GM21825 (cell line): Measurements from ENCODE around the gene PELO.

ENCODE experiments used
- ATAC-seq: cut with Tn5 transposase; IDR thresholded peaks from one replicate; pipeline ENCODE4 v1.9.1; 2021; ENCODE audit warnings: mild to moderate bottlenecking, moderate library complexity; ENCODE audit not compliant: unreplicated experiment

Gene PELO

DNA sequence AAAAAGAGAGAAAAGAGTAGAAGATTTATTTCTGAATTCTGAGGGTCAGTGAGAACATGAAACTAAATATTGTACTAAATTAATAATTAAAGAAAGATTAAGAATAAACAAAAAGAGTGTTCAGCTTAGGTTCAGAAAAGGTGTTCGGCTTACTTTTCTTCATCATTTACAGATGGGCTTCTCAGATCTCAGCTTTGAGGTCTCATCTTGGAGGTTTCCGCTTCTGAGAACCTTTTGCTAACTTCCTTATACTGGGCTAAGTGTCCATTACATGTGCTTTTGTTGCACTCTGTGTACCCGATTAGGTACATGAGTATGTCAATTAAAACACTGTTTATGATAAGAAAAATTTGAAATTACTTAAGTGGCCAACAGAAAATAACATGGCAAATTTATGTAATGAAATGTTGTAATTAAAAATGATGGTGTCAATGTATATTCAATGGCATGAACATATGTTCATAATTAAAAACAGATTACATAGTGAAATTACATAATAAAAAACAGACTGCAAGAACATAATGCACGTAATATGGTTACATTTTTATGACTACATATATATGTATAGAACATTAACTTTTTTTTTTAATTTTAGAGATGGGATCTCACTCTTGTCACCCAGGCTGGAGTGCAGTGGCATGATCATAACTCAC lies 17.3 kb upstream of the PELO start:
- no peak for ATAC-seq

GRCh38 chr5:52771343-52772039 lies 16.2 kb upstream of the PELO start:
- peak; percentile 95 for ATAC-seq

DNA sequence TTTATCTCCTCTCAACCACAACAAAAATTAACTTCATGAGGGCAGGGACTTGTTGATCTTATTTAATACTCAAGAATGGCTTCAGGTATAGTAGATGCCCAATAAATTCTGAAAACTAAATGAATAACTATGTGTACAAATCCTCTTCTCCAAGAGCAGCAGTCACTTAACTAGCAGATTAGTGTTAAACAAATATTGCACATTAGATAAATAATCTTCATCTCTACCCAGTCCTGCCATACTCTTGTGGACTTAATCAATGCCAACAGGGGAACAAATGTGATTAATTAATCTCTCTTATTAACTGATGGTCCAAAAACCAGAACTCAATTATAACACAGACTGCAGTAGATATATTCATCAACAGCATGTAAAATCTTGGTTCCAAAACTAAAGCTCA lies 15.0 kb upstream of the PELO start:
- no peak for ATAC-seq

DNA sequence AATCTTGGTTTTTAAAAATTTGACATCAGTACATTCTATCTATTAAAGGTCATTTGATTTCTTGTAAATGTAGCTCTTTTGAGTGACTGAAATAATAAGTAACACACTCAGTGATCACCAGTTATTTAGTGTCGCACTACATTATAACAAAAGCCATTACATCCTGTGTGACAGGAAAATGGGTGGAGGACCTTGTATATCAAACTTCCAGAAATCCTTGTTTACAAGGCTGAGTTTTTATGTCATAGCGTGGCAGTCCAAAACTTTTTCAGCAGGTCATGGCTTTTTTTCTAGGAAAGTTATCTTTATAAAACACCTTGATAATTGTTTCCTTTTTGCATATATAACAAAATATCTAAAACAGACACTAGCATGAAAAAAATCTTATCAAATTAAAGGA lies 14.4 kb upstream of the PELO start:
- ATAC-seq, result no peak

DNA sequence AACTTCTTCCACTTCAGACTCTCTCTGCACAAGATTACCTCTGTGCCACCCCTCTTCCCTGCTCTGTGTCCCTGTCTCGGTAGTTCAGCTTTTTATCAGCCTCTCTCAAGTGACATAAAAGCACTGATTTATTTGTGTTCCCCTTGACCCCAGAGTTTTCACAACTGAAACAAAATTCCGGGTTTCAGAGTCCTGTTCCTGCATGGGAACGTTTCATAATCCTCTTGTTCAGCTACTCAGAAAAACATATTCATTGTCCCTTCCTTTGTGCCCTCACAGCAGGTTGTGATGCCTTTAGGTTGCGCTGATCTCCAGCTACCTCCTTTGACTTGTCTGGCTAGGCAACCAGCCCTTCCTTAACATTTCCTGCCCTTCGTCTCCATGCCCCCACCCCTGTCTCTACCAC lies 13.7 kb upstream of the PELO start:
- ATAC-seq, result no peak

DNA sequence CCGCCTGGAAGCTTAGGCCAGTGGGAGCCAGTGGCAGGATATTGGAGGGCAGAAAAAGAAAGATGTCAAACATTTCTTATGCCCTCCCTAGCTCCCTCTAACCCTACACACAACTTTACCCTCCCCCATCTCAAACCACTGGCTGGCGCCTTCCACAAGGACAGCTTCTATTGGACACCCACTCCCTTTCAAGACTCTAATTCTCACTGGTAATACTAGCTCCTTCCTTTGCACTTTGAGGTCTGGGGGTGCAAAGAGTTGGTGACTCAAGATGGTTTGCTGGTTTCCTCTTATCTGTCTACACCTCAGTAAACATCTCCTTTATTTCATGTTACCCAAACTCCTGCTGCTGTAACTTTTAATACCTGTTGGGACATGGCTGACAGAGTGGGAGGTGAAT lies 11.6 kb upstream of the PELO start:
- no peak for ATAC-seq

GRCh38 chr5:52777186-52777585 lies 10.5 kb upstream of the PELO start:
- ATAC-seq, result no peak

DNA sequence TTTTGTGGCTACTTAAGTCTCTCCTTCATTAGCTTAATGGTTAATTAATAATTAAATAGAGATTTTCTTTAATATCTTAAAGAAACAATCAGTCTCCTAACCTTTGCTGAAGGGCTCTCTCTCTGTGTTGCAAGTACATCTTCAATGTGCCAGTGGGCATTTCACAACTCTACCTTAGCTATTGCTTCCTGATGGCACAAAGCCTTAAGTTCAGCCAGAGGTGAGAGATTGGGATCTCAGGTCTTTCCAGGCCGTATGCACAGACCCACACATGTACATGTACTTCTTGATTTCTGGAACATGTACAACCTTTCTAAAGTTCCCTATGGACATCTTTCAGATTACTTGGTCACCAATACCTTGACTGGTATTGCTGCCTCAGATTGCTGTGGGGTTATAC lies 8.9 kb upstream of the PELO start:
- no peak for ATAC-seq

- no peak for ATAC-seq
These were observed 8.5 kb upstream of the PELO start for GRCh38 chr5:52779213-52779612.

- no peak for ATAC-seq
These were observed 4.3 kb upstream of the PELO start for GRCh38 chr5:52783226-52783959.

- no peak for ATAC-seq
These were observed 3.0 kb upstream of the PELO start for GRCh38 chr5:52784737-52785136.

GRCh38 chr5:52786391-52786790 lies 1.3 kb upstream of the PELO start:
- ATAC-seq, result no peak

GRCh38 chr5:52786949-52787599 lies 642 bp upstream of the PELO start:
- no peak for ATAC-seq

DNA sequence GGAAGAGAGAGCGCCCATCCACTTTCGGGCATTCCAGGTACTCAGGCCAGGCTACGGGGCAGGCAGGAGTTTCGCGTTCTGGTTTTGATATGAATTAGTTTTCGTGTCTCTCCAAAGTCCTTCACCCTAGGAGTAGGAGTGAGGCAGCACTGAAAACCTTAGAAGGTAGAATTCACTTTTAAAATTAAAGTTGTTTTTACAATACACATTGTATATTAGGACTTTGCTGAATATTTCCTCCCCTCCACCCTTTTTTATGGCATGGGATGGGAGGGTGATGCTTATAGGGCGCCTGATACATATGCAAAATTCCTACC lies 747 bp downstream of the PELO start:
- ATAC-seq, result no peak

DNA sequence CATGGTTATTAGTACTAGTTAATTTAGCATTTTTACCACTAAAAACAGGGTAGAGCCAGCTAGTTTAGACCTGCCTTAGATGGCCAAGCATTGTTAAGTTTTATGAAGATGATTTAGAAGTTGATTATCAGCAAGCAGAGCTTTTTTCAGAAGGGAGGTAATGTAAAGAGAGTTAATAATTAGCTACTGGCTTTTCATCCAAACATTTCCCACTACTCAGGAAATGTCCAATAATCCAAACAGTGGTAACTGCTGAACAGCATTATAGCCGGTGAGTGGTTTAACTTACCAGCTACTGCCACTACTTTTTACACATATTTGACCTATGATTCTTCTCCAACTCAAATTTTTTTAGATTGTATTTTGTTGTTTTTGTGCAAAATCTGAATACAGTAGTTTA lies 1.7 kb downstream of the PELO start:
- ATAC-seq, result no peak

DNA sequence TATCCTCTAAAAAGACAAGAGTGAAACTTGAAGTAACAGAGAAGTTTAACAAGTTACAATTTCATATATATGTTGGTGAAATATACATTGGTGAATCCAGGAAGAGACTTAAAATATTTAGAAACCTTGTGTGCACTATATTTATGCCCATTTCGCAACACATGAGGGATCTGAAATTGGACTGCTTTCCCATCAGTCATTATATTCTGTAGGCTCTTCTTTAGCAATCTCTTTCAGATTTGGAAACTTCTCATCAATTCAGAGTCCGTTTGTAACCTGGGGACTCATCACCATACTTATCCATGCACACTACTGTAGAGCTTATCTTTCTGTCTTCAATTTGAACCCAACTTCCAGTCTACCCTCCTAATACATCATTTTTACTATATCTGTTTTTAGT lies 2.1 kb downstream of the PELO start:
- no peak for ATAC-seq

GRCh38 chr5:52791366-52791765 lies 3.6 kb downstream of the PELO start:
- ATAC-seq, result no peak

- no peak for ATAC-seq
These were observed 6.8 kb downstream of the PELO start for GRCh38 chr5:52794519-52794918.

DNA sequence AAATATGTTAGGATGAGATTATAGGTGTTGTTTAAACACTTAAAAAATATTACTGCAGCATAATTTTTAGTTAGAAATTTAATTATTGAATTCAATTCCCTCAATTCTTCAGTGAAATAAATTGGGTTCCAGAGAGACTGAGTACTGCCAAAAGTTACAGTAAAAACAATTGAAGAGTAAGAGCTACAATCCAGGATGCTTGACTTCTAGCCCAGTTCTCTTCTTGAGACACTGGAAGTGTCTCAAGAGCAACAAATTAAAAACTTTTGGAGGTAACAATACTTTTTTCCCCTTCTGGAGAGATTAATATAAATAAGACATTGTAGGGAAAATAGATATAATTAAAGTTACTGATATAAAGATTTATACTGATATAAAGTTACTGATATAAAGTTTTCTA lies 8.3 kb downstream of the PELO start:
- no peak for ATAC-seq

DNA sequence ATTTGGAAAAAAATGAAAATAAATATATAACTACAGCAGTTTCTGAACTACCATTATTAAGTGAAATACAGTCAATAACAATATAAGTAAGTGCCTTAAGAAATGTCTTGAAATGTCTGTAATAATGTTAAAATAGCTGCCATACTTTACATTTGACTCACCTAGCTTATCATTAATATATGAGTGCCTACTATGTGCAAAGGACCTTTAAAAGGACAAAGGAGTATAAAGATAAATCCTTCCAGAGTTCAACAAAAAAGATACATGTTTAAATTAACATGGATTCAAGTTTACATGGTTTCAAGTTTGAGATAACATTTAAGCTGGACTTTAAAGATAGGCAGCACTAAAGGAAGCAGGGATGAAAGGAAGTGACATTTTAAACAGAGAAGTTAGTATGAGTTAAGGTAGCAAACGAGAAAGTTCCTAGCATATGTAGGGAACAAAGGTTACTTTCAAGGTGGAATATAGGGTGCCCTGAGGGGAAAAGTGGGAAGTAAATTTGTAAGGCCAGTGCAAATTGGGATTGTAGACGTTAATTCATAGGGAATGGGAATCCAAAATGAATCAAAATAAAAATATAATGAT lies 8.9 kb downstream of the PELO start:
- no peak for ATAC-seq

GRCh38 chr5:52798938-52799337 lies 11.2 kb downstream of the PELO start:
- no peak for ATAC-seq
